GM19372 (cell line): ENCODE measurements around the gene LCT.
"Not testable (repeated sequence)": the region's sequence is repeated elsewhere in the genome, so short reads cannot be mapped to it uniquely, and the experiment has no call there.

Experiments used
- ATAC-seq: cut with Tn5 transposase; IDR thresholded peaks from one replicate; pipeline ENCODE4 v1.9.1; 2021; ENCODE audit warnings: mild to moderate bottlenecking, low read depth, moderate library complexity; ENCODE audit not compliant: unreplicated experiment

LCT gene

DNA sequence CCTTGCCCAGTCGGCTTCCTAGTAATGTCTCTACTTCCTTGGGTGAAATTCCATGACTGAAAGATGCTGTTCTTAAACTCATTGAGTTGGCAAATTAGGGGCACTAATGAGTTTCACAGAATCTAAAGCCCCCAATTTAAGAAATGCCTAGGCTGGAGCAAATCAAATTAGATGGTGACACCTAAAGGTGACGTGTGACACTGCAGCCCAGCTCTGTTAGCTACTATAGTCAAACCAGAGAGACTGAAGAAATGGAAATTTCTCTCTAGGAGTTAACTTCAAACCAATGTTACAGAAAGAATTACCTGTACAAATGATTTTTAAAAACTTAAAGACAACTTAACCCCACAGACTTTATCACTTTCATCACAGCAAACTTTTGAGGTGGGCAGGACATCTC lies 37.2 kb downstream of the LCT start:
- no peak for ATAC-seq

DNA sequence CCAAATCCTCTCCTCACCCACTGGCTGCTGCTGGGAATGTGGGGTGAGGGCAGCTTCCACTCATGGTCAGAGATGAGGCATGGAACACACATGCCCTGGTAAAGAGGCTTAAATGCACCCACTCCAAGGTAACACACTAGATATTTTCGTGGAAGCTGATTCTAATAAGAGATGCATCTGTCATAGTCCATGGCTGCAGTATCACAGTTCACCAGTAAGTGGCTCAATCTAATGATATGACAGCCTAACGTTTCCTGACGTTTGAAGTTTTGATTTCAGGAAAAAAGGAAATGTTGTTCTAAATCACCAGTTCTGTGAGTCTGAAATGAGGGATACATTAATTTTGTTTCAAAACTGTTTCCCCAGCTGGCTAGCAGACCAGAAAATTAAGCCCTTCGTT lies 38.2 kb downstream of the LCT start:
- ATAC-seq: no peak

DNA sequence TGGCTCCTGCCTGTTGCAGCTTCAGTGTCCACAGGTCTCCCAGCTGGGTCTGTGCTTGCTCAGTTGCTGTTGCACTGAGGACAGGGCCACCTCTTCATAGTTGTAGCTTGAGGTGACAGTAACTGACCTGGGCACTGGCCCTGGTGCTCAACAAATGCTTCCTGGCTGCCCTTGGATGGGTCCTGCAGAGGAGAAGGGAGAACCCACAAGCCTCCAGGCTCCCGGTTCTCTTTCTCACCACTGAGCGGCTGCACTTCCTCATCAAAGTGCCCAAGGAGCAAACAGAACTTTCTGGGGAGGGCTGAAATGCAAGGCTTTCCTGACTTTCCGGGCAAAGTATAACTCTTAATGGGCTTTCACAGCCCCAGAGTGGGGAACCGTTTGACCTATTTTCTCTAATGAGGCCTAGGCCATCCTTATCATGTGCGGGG lies 38.7 kb downstream of the LCT start:
- ATAC-seq: no peak

DNA sequence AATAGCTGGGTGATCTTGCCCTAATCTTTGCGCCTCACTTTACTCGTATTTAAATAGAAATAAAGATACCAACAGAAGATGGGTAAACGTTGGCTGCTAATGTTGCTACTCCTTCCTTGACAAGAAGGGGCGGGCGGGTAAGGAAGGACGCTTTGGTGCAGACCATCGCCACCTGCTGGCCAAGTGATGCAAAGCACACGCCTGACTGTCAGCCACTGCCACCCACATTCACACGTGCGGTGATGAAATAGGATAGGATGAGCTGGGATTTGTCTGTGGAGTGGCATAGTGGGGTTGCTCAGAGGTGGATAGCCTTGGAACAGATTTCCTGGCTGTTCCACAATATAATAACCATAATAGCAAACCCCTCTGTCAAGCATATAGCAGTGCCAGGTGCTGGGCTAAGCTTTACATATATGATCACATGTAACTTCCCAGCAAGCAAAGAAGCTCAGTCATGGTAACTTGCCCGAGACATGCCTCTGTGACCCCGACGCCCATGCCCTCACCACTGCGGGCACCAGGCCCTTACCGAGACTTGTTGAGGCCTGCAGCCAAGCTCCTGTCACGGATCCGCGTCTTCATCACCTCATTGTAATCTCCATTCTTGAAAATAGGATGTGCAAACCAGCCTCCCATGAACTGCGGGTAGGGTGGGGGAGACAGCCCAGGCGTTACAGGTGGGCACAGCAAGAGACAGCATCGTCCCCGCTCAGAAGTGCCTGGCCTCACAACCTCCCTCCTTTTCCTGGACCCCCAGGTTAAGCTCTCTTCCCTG lies 39.3 kb downstream of the LCT start:
- ATAC-seq: peak; percentile 75

DNA sequence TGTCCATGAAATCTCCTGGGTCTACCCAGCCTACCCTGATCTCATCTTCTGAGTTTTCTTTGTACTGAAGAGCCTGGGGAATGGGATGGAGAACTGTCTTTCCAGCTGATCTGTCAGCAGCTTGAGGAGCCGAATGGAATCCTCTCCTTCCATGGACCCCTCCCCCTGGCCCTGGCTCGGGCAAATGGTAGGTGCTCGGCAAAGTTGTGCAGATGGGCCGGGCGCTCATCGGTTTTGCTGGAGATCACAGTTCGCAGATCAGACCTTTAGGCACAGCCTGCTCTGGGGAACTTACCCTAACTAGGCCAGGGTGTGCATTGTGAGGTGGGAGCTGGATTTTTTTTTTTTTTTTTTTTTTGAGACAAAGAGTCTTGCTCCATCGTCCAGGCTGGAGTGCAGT lies 40.4 kb downstream of the LCT start:
- no peak for ATAC-seq

DNA sequence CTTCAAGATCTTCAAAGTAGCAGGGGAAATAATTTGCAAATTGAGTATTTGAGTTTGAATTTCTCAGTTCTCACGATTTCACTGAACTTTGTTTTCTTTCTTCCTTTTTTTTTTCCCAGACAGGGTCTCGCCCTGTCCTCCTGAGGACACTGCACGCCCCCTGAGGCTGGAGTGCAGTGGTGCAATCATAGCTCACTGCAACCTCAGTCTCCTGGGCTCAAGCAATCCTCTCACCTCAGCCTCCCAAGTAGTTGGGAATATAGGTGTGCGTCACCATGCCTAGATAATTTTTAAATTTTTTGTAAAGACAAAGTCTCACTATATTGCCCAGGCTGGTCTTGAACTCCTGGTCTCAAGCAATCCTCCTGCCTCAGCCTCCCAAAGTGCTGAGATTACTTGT lies 41.3 kb downstream of the LCT start:
- not testable (repeated sequence) for ATAC-seq

DNA sequence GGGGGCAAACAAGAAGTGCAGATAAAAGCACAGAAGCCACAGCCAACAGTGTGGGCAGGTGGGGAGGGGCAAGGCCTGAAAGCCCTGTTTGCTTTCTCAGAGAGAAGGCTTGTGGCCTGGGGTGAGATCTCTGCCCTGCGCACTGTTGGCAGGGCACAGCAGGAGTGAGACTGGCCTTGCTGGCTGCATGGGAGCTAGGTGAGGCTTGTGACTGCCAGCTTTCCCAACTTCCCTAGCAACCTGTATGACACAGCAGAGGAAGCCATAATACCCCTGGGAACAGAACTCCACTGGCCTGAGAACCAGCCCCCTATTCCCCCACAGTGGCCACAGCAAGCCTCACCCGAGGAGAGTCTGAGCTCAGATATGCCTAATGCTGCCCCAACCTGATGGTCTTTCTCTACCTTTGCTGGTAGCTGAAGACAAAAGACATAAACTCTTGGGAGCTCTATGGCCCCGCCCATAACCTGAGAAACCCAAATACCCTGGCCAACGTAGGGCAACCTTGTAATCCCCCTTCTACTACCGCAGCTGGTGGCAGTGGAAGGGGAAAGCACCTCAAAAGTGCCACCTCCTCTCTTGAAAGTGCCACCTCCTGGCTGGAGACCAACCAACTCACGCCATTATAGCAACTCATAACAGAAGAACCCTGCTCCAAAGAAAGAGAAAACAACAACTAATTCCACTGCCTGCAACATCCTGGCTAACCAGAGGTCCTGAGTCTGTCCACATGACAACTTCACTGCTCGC lies 44.4 kb downstream of the LCT start:
- no peak for ATAC-seq

DNA sequence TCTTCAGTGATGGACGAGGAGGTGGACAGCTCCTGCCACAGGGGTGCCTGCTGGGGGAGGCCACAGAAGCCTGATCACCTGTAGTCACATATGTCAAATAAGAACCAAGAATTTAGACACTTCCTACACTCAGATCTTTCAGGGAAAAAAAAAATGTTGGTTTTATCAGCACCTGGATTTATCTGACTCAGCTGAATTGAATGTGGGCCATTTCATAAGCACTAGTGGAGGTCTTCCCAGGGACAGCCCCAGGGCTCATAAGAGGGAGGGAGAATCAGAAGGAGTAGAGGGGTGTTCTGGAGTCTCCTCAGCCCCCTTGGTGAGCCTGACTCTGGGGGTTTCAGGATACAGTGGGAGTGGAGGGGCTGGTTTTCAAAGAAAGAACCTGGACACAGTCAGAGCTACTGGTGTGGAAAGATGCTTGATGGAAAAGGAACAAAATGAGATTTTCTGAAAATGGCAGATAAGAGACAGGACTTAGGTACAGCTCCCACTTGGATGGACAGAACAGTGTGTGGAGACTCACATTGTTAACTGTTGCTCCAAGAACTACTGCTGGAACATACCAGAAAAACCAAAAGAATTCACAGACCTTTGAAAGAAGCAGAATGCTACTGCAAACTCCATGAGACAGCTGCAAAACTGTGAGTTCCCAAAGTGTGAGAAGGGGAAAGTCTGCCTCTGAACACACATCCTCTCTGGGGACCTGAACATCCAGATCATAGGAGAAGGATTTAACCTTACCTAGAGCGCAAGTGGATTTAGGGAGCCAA lies 45.4 kb downstream of the LCT start:
- no peak for ATAC-seq

DNA sequence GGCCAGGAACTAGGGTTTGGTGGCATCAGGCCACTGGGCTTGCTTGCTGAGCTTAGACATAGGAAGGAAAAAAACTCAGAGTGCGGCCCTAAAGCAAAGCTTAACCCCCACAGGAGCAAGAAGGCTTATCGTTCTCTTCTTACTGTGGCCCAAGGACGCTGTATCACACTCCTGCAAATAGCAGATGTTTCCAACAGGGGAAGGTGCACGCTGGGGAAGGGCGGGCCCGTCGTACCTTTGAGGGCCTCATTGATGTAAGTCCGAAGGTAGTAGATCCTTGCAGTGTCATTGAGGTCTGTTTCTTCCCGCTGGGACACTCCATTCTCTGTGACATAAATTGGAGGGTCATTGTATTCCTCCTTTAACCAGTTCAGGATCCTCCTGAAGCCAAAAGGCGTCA lies 46.6 kb downstream of the LCT start:
- no peak for ATAC-seq

DNA sequence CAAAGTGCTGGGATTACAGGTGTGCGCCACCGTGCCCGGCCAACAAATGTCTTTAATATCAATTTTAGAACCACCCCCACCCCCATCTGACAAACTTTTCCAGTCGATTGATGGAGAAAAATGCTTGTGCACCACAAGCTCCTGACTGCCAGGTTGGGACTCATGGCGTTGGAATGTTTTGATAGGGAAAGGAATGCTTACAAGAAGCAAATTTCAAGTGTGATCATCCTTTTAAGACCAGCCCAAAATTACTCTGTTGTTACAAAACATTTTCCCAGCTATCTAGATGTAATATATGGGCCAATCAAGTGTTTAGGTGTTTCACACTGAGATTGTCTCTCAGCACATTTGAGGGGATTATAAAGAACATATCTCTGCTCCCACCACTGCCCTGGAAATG lies 50.2 kb downstream of the LCT start:
- no peak for ATAC-seq

DNA sequence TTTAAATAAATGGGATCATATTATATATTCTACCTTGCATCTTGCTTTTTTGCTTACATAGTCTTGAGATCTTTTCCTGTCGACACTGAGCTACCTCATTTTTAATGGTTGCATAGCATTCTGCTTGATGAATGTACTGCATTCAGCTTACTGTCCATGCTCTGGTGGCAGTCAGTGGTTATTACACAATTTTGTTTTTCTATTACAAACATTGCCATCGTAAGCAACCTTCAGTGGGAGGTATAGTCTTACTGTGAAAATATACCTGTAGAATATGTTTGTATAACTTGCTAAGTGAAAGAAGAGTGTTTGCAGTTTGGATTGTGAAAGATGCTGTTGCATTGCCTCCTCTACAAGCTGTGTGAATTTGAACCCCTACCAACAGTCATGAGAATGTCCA lies 52.0 kb downstream of the LCT start:
- ATAC-seq: no peak

DNA sequence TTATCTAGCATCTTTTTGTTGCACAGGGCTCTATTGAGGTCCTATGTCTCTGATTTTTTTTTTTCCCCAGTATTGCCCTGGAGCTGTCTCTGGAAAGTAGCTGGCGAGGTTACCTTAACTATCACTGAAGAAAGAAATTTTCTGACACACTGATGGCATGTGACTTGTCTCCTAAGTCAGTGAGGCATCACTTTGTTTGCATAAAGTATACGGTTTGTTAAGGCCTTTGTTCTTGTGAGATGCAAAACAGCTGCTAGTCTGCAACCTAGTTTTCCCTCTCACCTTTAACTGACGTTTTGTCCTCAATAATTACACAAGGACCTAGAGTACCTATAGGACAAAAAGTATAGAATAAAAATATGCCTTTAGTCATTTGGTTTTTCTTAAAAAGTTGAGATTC lies 53.5 kb downstream of the LCT start:
- no peak for ATAC-seq

DNA sequence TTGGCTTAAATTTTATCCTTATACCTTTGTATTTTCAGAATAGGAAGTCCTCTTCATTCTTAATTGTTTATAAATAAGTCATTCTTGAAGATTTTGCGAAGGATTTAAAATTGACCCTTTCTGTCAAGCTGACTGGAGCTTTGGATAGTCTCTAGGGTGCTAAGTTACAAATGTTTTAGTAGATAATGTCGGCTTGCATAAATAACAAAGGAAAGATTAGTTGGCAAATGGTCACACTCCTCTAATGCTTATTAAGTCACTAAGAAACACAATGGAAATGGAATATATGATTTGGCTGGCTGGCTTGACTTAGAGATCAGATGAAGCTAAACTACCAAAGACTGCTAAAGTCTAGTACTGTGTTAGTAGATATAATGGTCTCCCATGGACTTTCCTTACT lies 54.8 kb downstream of the LCT start:
- ATAC-seq: no peak

DNA sequence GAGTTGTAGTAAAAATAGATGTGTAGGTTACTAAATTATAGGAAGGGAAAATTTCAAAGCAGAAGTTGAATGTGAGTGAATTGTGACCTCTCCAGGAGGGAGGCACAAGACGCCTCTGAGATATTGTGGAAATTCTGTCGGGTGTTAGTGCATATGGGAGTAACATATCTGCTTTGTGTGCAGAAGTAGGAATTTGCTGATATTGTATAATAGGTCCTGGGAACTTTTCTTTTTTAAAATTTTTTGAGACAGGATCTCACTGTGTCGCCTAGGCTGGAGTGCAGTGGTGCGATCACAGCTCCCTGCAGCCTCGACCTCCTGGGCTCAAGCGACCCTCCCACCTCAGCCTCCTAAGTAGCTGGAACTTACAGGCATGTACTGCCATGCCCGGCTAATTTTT lies 60.6 kb downstream of the LCT start:
- ATAC-seq: no peak

DNA sequence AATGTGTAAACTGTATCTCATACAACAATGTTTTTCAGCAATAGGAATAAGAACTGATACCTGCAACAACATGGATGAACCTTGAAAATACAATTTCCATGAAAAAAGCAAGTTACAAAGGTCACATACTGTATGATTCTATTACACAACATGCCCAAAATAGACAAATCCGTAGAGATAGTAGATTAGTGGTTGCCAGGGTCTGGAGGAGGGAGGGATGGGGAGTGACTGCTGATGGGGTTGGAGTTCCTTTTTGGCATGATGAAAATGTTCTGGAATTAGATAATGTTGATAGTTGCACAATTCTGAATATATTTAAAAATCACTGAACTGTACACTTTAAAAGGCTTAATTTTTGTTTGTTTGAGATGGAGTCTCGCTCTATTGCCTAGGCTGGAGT lies 61.6 kb downstream of the LCT start:
- no peak for ATAC-seq

DNA sequence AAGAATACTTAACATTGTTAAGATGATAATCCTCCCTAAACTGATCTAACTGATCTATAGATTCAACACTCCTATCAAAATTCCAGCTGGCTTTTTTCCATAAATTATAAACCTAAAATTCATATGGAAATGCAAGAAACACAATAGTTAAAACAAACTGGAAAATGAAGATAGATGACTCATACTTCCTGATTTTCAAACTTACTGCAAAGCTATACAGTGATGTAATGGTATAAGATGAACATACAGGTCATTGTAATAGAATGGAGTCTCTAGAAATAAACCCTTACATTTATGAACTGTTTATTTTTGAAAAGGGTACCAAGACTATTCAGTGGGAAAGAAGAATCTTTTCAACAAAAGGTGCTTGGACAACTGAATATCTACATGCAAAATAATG lies 63.1 kb downstream of the LCT start:
- ATAC-seq: no peak

DNA sequence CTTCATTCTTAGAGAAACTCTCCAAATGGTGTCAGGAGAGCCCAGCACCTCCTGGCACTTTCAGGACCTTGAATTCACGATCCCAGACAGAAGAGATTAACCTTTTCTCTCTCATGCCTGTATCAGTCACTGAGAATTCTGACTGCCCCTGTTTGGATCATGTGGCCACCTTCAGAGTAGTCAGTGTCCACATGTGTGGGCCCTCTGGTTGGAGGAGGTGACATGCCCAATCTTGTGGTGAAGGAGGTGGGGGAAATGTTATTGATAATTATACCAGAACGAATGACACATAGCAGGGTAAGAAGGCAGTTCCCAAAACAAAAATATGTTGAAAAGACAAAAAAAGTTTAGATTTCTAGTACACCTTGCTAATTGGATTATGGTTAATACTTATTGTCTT lies 63.7 kb downstream of the LCT start:
- ATAC-seq: no peak

DNA sequence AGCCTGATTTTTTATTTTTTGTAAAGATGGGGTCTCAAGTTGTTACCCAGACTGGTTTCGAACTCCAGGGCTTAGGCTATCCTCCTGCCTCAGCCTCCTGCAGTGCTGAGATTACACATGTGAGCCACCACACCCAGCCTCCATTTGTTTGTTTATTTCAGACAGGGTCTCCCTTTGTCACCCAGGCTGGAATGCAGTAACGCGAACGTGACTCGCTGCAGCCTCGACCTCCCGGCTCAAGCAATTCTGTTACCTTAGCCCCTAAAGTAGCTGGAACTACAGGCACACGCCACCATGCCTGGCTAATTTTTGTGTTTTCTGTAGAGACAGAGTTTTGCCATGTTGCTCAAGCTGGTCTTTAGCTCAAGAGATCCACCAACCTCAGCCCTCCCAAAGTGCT lies 68.1 kb downstream of the LCT start:
- no peak for ATAC-seq

DNA sequence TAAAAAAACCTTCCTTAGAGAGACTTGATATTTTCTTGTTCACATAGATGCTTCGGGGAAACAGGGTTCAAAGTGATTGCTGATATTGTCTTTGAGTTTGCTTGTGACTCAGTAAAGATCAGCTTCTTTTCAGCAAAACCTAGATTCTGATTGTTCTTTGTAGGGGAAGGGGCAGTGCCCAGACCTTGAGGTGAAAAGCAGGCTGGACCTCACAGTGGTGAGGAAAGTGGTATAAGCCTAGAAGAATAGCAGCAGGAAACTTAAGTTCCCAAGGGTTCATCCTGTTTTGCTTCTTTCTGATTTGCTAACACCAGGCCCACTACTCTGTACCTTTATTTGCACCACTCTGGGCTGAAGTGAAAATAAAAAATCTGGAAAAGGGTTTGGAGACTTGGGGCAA lies 74.5 kb downstream of the LCT start:
- no peak for ATAC-seq

DNA sequence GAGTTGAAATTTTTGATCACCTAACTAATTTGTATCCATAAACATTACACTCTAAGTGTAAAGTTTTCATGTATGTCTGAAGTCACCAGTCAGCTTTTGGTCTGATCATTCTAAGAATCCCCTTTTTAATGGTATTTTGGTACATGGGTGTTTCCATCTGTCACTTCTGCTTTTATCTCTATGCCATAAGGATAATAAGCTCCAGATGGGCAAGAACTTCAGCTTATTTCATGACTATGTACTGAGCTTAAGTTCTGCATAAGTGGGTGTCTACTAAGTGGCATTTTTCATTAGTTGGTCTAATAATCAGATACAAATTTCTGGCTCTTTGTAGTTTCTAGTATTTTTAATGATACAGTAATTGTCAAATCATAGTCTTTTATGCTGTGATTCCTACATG lies 75.0 kb downstream of the LCT start:
- ATAC-seq: no peak

DNA sequence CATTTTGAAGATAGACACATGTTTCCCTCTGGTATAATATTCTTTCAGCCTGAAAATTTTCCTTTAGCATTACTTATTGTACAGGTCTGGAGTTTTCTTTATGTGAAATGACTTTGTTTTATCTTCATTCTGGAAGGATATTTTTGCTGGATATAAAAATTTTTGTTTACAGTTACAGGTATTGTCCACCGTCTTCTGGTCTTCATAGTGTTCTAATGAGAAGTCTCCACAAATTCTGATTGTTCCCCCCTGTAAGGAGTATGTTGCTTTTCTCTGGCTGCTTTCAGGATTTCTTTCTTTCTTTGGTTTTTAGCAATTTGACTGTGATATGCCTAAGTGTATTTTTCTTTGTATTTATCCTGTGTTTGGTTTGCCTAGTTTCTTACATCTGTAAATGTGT lies 80.3 kb downstream of the LCT start:
- no peak for ATAC-seq
